ENCODE measurements around the gene CCIN.

Gene CCIN

GRCh38 chr9:36192196-36192595, 23.0 kb downstream of the CCIN start:
- DNase-seq, result no peak

GRCh38 chr9:36193023-36193422, 23.8 kb downstream of the CCIN start:
- no peak for DNase-seq

- no peak for DNase-seq
These were observed 25.3 kb downstream of the CCIN start for GRCh38 chr9:36194326-36195000.

GRCh38 chr9:36204906-36205547, 35.8 kb downstream of the CCIN start:
- no peak for DNase-seq

- no peak for DNase-seq
These were observed 37.8 kb downstream of the CCIN start for GRCh38 chr9:36207016-36207415.

GRCh38 chr9:36207546-36208012, 38.4 kb downstream of the CCIN start:
- DNase-seq, result no peak

- no peak for DNase-seq
These were observed 39.5 kb downstream of the CCIN start for GRCh38 chr9:36208521-36209253.

- DNase-seq, result no peak
These were observed 41.5 kb downstream of the CCIN start for GRCh38 chr9:36210722-36211121.

- no peak for DNase-seq
These were observed 42.3 kb downstream of the CCIN start for GRCh38 chr9:36211510-36211909.

- no peak for DNase-seq
These were observed 44.2 kb downstream of the CCIN start for GRCh38 chr9:36213387-36213786.

- no peak for DNase-seq
These were observed 44.8 kb downstream of the CCIN start for GRCh38 chr9:36213989-36214388.

- DNase-seq, result no peak
These were observed 45.4 kb downstream of the CCIN start for GRCh38 chr9:36214571-36214970.

GRCh38 chr9:36217256-36217968, 48.2 kb downstream of the CCIN start:
- DNase-seq, result no peak

- no peak for DNase-seq
These were observed 48.8 kb downstream of the CCIN start for GRCh38 chr9:36218011-36218410.

GRCh38 chr9:36218411-36218901, 49.3 kb downstream of the CCIN start:
- no peak for DNase-seq
